K562 (cell line): ENCODE results near the gene VAPB.

ENCODE experiments used
- CEBPB ChIP-seq: fragments of 450-650 bp; IDR thresholded peaks from 2 replicates; pipeline ENCODE4 v1.6.1; 2016; ENCODE audit warnings: missing genetic modification characterization, missing compliant biosample characterization
- GABPA ChIP-seq: fragments of 200-800 bp; sonication (Bioruptor generic); conservative IDR thresholded peaks from 2 replicates; pipeline ENCODE4 v1.6.1; 2016; ENCODE audit warnings: low read depth, missing genetic modification characterization, missing compliant biosample characterization
- HDAC3 ChIP-seq: fragments of 450-650 bp; IDR thresholded peaks from 2 replicates; pipeline ENCODE4 v1.6.1; 2018; ENCODE audit warnings: borderline replicate concordance, mild to moderate bottlenecking, moderate library complexity; ENCODE audit not compliant: partially characterized antibody
- HDAC6 ChIP-seq: IDR thresholded peaks from 2 replicates; pipeline ENCODE4 v1.6.1; 2012; ENCODE audit warnings: low read depth, mild to moderate bottlenecking, control low read depth, inconsistent platforms, low read length, moderate library complexity
- HMG20B ChIP-seq: fragments of 250-450 bp; sonication (Bioruptor Pico); IDR thresholded peaks from 2 replicates; pipeline ENCODE4 v1.5.0; 2021; ENCODE audit warnings: mild to moderate bottlenecking
- JUNB ChIP-seq: fragments of 450-650 bp; formaldehyde crosslinking; conservative IDR thresholded peaks from 2 replicates; pipeline ENCODE4 v1.4.0; 2020; ENCODE audit warnings: mild to moderate bottlenecking
- MYNN ChIP-seq, 2 experiments: sonication (generic); formaldehyde crosslinking in 1 of 2; IDR thresholded peaks; 2 replicates each; pipeline versions ENCODE4 v1.5.0 to v1.6.1; 2016 to 2020; ENCODE audit warnings: antibody characterized with exemption in 1 of 2, missing genetic modification reagents in 1 of 2
- SMC3 ChIP-seq: conservative IDR thresholded peaks from 2 replicates; pipeline ENCODE4 v1.6.1; 2011; ENCODE audit warnings: low read depth, low read length, improper control_type of control experiment; ENCODE audit not compliant: insufficient read depth
- ZNF24 ChIP-seq: fragments of 450-650 bp; IDR thresholded peaks from 2 replicates; pipeline ENCODE4 v1.6.1; 2016
- ZZZ3 ChIP-seq: fragments of 450-650 bp; IDR thresholded peaks from 2 replicates; pipeline ENCODE4 v1.6.1; 2016; ENCODE audit warnings: antibody characterized with exemption, mild to moderate bottlenecking, moderate library complexity
- TF ChIP-seq, protein P1 (sequence below), 3 experiments: IDR thresholded peaks in 2 of 3; conservative IDR thresholded peaks in 1 of 3; 2 replicates each; pipeline ENCODE4 v1.5.1; 2011 to 2012; ENCODE audit warnings: low read length in 3 of 3, mild to moderate bottlenecking in 3 of 3, control low read depth in 2 of 3, improper control_type of control experiment in 1 of 3, inconsistent platforms in 1 of 3, low read depth in 1 of 3, mixed read lengths in 1 of 3, moderate library complexity in 1 of 3; ENCODE audit not compliant: insufficient read depth in 2 of 3
- TF ChIP-seq, protein P2 (sequence below): sonication (generic); formaldehyde crosslinking; IDR thresholded peaks from 2 replicates; pipeline ENCODE4 v1.9.0; 2022; ENCODE audit warnings: mild to moderate bottlenecking, missing genetic modification reagents
- TF ChIP-seq, protein P3 (sequence below): fragments of 450-650 bp; IDR thresholded peaks from 2 replicates; pipeline ENCODE4 v1.6.1; 2016; ENCODE audit warnings: antibody characterized with exemption

DNA sequence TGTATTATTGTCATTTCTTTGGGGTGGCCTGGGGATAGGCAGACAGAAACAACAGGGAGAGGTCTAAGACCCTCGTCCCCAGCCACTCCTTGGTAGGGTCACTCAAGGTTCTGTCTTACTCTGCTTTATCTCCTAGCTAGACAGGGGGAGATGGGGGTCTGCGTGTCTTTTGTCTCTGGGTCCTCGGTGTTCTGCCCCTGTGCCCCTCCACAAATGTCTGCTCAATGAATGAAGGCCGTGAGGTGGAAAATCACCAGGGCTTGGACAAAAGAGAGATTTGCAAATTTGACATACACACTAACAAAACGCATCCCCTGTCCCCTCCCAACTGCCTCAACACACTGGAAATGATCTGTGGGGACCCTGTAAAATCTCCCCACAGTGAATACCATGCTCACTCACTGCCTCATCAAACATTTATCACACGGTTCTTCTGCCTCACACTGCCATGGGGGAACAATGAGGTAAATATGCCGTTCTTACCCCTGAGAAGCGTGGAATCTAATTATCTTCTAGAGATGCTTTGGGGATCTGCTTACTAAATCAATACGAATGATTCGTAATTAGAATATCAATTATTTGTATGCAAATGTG lies 13.2 kb upstream of the VAPB start:
- TF ChIP-seq MYNN (IDR thresholded peaks at IDR 0.05) (no peak), MYNN (CRISPR knock-in tag; IDR thresholded peaks at IDR 0.05) (no peak), GABPA (tag) (no peak), HDAC3 (no peak), SMC3 (no peak), HMG20B (CRISPR knock-in tag) (no peak), HDAC6 (no peak), CEBPB (tag) (no peak), ZZZ3 (no peak), ZNF24 (no peak), JUNB (CRISPR knock-in tag) (no peak)
- TF ChIP-seq, protein P1, sequence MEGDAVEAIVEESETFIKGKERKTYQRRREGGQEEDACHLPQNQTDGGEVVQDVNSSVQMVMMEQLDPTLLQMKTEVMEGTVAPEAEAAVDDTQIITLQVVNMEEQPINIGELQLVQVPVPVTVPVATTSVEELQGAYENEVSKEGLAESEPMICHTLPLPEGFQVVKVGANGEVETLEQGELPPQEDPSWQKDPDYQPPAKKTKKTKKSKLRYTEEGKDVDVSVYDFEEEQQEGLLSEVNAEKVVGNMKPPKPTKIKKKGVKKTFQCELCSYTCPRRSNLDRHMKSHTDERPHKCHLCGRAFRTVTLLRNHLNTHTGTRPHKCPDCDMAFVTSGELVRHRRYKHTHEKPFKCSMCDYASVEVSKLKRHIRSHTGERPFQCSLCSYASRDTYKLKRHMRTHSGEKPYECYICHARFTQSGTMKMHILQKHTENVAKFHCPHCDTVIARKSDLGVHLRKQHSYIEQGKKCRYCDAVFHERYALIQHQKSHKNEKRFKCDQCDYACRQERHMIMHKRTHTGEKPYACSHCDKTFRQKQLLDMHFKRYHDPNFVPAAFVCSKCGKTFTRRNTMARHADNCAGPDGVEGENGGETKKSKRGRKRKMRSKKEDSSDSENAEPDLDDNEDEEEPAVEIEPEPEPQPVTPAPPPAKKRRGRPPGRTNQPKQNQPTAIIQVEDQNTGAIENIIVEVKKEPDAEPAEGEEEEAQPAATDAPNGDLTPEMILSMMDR (IDR thresholded peaks at IDR 0.05 in 2 of 3, conservative IDR thresholded peaks at IDR 0.05 in 1 of 3; ENCODE audit: insufficient read depth in 2 of 3, low read depth in 1 of 3, low read length in 3 of 3), result no peak
- TF ChIP-seq, protein P2, sequence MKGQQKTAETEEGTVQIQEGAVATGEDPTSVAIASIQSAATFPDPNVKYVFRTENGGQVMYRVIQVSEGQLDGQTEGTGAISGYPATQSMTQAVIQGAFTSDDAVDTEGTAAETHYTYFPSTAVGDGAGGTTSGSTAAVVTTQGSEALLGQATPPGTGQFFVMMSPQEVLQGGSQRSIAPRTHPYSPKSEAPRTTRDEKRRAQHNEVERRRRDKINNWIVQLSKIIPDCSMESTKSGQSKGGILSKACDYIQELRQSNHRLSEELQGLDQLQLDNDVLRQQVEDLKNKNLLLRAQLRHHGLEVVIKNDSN (CRISPR knock-in tag), result no peak
- TF ChIP-seq, protein P3, sequence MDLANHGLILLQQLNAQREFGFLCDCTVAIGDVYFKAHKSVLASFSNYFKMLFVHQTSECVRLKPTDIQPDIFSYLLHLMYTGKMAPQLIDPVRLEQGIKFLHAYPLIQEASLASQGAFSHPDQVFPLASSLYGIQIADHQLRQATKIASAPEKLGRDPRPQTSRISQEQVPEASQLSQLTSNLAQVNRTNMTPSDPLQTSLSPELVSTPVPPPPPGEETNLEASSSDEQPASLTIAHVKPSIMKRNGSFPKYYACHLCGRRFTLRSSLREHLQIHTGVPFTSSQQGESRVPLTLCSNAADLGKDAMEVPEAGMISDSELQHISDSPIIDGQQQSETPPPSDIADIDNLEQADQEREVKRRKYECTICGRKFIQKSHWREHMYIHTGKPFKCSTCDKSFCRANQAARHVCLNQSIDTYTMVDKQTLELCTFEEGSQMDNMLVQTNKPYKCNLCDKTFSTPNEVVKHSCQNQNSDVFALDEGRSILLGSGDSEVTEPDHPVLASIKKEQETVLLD, result no peak
